ENCODE data around the gene PALLD. TPM values are rescaled to one million over a fixed set of nuclear protein-coding genes. Genes with fewer than 3 reads are reported as not detected.

The PALLD gene
- total and polyA plus RNA-seq, 2 donors (not counting 3 experiments of a cell fraction or from before 2014, with no cell fraction given) = 13.4 to 48.2 TPM

- Histone ChIP-seq H3K4me1 (ENCODE audit: control insufficient read depth, extremely low read depth, insufficient read depth, low read length) (no peaks in the 10 kb centered on the region), H3K27me3 (ENCODE audit: control insufficient read depth in 2 of 2, insufficient read depth in 2 of 2, low read length in 2 of 2) (no peaks in the 10 kb centered on the region), H3K4me3 (replicated peaks in 1 of 3; ENCODE audit: insufficient read depth in 1 of 3, low read depth in 1 of 3, low read length in 3 of 3) (no peak overlapping the region), H2AFZ (ENCODE audit: low read depth, low read length) (no peak overlapping the region), H3K36me3 (ENCODE audit: control insufficient read depth in 2 of 2, extremely low read depth in 1 of 2, insufficient read depth in 2 of 2, low read length in 2 of 2) (peaks cover 5 to 14% of the 10 kb centered on the region in 2 experiments), H3K4me2 (ENCODE audit: insufficient read depth, low read length) (no peak overlapping the region), H3K9me1 (replicated peaks; ENCODE audit: control insufficient read depth, extremely low read depth, insufficient read depth, low read length) (no peaks in the 10 kb centered on the region), H3K9ac (replicated peaks; ENCODE audit: extremely low read depth, insufficient read depth, low read length) (no peak overlapping the region), H4K20me1 (replicated peaks; ENCODE audit: control insufficient read depth, extremely low read depth, insufficient read depth, low read length) (no peaks in the 10 kb centered on the region), H3K27ac (ENCODE audit: insufficient read depth, low read depth, low read length) (no peak overlapping the region), H3K9me3 (replicated peaks; ENCODE audit: control insufficient read depth, insufficient read depth, low read length) (no peaks in the 10 kb centered on the region), H3K79me2 (ENCODE audit: control insufficient read depth, insufficient read depth, low read length) (no peaks in the 10 kb centered on the region)
- FAIRE-seq (no peak), DNase-seq (ENCODE audit: low read depth, low spot score) (no peak)
- dilution Hi-C loops (cut with MboI; ENCODE audit: extremely low pct_ligation_motif_present, low sequenced_read_pairs) = loop anchor here (25.0 kb wide), 2 partner anchors 313 to 388 kb away; no protein-coding TSS in a partner anchor
- TF ChIP-seq GATA2 (IDR thresholded peaks at IDR 0.05; ENCODE audit: insufficient read depth, insufficient read length, low read depth, low read length) (no peak), CTCF (IDR thresholded peaks at IDR 0.05; ENCODE audit: extremely low read depth in 1 of 2, insufficient read depth in 1 of 2, low read depth in 1 of 2, low read length in 2 of 2) (no peak), MYC (IDR thresholded peaks at IDR 0.05; ENCODE audit: low read depth, low read length) (no peak), JUN (IDR thresholded peaks at IDR 0.05; ENCODE audit: borderline replicate concordance, insufficient read depth, insufficient read length, low read depth) (no peak), POLR2A (IDR thresholded peaks at IDR 0.05; ENCODE audit: low read depth, low read length) (no peak), FOS (IDR thresholded peaks at IDR 0.05; ENCODE audit: borderline replicate concordance, insufficient read depth, low read length) (no peak), POLR2AphosphoS5 (IDR thresholded peaks at IDR 0.05; ENCODE audit: insufficient read depth, low read depth, low read length) (no peak), EZH2 (IDR thresholded peaks at IDR 0.05; ENCODE audit: borderline replicate concordance, low read depth, low read length, severe bottlenecking) (no peak), MAX (IDR thresholded peaks at IDR 0.05; ENCODE audit: insufficient read depth, insufficient read length) (no peak)
- POLR2A ChIA-PET = interaction anchor here (0.6 kb wide), 1 partner anchor 83 kb away, joined by 3 read pairs; no protein-coding TSS in a partner anchor
- no TSS peak for BruUV-seq (replicated peaks)
- intact Hi-C loops (cut with micrococcal nuclease) = no loop called here
- CTCF ChIA-PET = no interaction called here
These were observed 403.2 kb downstream of the PALLD start for GRCh38 chr4:168900080-168900479.

Data from endothelial cell of umbilical vein (primary cell).